PFSK-1 (cell line): ENCODE measurements around the gene ITPRID1.

ENCODE experiments used
- FOXP2 ChIP-seq: optimal IDR thresholded peaks from 2 replicates; pipeline ENCODE3; 2011; ENCODE audit warnings: borderline replicate concordance, control low read depth, inconsistent platforms; ENCODE audit not compliant: insufficient read depth; ENCODE audit errors: extremely low read length, extremely low read depth
- POLR2AphosphoS5 ChIP-seq: IDR thresholded peaks from 2 replicates; pipeline ENCODE4 v1.6.1; 2012; ENCODE audit warnings: low read depth, mild to moderate bottlenecking, control low read depth, low read length, moderate library complexity
- SIN3A ChIP-seq: IDR thresholded peaks from 2 replicates; pipeline ENCODE4 v1.6.1; 2012; ENCODE audit warnings: mild to moderate bottlenecking, low read length, moderate library complexity, borderline replicate concordance; ENCODE audit not compliant: insufficient read depth

DNA sequence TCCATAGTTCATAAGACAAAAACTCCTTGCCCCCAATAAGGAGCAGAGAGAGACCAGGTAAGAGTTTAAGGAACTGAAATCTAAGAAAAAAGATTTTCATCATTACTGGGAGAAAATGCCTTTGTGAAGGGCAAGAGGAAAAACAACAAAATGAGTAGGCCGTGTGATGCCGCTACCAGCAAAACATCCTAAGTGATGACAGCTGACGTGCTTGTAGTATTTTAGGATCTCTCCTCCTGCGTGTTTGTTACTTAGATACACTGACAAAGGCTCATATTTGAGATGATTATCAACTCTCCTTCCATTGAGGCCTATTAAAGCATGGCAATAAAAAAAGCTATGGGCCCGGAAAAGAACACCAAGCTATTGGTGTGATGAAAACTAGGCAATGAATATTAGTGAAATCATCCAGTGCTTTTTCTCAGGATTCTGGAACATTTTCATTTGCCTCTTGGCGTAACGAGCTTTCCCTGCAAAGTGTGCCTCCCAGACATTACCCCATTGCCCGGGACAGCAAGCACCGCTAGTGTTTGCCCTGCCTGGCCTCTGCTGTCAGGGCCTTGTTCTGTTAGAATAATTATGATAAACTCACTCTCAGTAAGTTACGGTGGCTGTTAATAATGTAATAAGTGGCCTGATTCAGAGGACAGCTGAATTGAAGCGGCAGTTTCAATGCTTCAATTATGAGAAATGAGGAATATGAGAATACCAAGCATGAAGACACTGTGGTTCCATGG, 36.8 kb upstream of the ITPRID1 start:
- TF ChIP-seq POLR2AphosphoS5 (no peak), FOXP2 (no peak), SIN3A (no peak)
